ENCODE results near the gene TMED1.
"Not testable (repeated sequence)": the region's sequence is repeated elsewhere in the genome, so short reads cannot be mapped to it uniquely, and the experiment has no call there.

Gene TMED1

DNA sequence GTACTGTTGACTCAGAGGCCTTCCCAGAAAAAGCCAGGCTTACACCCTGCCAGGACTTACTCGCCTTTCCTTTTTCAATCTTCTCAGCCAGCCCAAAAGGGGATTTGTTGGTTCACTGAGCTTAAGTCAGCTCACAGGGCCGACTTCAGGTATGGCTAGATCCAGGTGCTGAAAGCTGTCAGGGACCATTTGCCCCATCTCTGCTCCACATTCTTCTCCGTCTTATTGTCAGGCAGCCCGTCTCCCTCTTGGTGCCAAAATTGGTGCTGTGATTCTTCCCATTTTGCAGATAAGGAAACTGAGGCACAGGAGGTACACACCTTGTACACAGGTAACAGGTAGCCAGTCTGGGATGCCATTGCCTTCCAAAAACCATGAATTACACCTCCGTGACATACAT lies 14.6 kb upstream of the TMED1 start:
- no peak overlapping the region for H3K4me3 Mint-ChIP-seq
- H3K27me3 Mint-ChIP-seq: no peaks in the 10 kb centered on the region
- H3K36me3 Mint-ChIP-seq (ENCODE audit: low read depth): no peaks in the 10 kb centered on the region
- H3K9me3 Mint-ChIP-seq: peaks cover 4% of the 10 kb centered on the region
- H3K27ac Mint-ChIP-seq: no peak overlapping the region
- peaks cover 9% of the 10 kb centered on the region for H3K4me1 Mint-ChIP-seq (ENCODE audit: low read depth)

DNA sequence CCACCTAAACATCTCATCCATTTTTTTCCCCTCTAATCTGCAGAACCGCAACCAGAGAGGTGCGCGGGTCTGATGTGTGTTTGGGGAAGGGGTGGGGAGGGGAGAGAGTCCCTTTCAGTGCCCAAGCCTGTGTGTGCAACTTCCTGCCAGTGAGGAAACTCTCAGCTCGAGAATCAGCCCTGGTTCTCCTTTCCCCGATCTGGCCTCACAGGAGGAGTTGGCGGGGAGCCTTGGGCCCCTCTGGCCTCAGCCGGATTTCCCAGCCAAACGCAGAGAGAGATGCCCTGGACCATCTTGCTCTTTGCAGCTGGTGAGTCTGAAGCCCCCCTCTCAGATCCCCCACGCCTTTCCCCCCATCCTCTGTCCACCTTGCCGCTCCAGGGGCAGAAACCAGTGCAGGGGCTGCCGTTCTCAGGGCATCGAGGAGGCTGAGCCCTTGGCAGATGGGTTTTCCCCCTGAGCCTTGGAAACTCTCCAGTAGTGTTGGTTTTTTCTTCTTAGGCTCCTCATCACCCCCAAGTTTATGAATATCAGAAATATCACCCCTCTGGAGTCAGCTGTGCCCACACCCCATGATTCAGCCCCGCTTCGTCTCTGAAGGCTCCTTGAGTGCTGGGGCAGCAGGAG lies 12.3 kb upstream of the TMED1 start, which contains the start of gene C19orf38:
TSS of gene C19orf38 (plus strand) at position 186 of the 627 bp plus-strand sequence. CDS start at position 280, 94 bp downstream.
- peak within 1 kb of the TSS; percentile 5 for H3K27ac Mint-ChIP-seq
- peaks cover 4% of the 10 kb centered on the region for H3K9me3 Mint-ChIP-seq
- no peaks in the 10 kb centered on the region for H3K36me3 Mint-ChIP-seq (ENCODE audit: low read depth)
- H3K27me3 Mint-ChIP-seq: no peaks in the 10 kb centered on the region
- peaks cover 9% of the 10 kb centered on the region for H3K4me1 Mint-ChIP-seq (ENCODE audit: low read depth)
- H3K4me3 Mint-ChIP-seq: peak within 1 kb of the TSS; percentile 49

DNA sequence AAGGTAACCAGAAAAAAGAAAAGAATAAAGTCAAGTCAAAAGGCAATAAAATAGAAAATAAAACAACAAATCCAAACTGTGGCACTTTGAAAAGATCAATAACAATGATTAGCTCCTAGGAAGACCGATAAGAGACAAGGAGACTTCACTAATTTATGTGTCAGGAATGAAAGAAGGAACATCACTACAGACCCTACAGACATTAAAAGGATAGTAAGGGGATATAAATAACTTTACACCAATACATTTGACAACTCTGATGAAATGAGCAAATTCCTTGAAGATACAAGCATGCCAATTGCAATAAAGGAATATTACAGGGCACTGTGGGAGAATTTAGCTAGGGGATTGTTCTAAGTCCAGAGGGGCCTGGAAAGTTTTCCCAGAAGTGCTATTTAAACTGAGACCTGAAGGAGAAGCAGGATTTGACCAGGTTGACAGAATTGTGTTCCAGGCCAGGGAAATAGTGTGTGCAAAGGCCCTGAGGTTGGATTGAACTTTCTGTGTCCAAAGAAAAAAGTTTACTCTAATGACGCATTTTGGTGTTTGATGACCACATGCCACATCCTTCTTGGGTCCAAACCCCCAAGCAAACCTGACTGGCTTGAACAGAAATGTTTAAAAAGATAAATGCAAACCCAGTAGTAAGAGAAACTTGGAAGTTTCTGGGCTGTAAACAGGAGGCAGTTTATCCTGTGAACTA lies 10.6 kb upstream of the TMED1 start:
- Mint-ChIP-seq H3K9me3 (peaks cover 4% of the 10 kb centered on the region), H3K27me3 (no peaks in the 10 kb centered on the region), H3K27ac (no peak overlapping the region), H3K4me1 (ENCODE audit: low read depth) (peaks cover 9% of the 10 kb centered on the region), H3K4me3 (no peak overlapping the region), H3K36me3 (ENCODE audit: low read depth) (no peaks in the 10 kb centered on the region)

DNA sequence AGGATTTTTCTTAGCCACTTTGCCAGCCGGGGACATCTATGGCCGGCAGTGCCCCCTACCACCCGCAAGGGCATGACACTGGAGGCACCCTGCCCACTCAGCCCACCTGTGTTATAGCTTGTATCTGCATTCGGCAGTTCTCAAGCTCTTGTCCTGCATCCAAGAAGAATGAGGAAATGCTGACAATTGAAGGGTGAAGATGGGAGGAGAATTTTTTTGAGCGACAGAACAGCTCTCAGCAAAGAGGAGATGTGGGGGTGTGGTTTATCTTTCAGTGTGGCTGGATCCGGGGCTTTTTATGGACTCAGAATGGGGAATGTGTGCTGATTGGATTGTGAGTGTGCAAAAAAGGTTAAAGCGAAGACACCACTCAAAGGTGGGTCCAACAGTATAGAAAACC lies 6.8 kb upstream of the TMED1 start:
- H3K27ac Mint-ChIP-seq: no peak overlapping the region
- no peaks in the 10 kb centered on the region for H3K27me3 Mint-ChIP-seq
- no peaks in the 10 kb centered on the region for H3K36me3 Mint-ChIP-seq (ENCODE audit: low read depth)
- no peak overlapping the region for H3K4me3 Mint-ChIP-seq
- H3K9me3 Mint-ChIP-seq: peaks cover 8% of the 10 kb centered on the region
- no peaks in the 10 kb centered on the region for H3K4me1 Mint-ChIP-seq (ENCODE audit: low read depth)

DNA sequence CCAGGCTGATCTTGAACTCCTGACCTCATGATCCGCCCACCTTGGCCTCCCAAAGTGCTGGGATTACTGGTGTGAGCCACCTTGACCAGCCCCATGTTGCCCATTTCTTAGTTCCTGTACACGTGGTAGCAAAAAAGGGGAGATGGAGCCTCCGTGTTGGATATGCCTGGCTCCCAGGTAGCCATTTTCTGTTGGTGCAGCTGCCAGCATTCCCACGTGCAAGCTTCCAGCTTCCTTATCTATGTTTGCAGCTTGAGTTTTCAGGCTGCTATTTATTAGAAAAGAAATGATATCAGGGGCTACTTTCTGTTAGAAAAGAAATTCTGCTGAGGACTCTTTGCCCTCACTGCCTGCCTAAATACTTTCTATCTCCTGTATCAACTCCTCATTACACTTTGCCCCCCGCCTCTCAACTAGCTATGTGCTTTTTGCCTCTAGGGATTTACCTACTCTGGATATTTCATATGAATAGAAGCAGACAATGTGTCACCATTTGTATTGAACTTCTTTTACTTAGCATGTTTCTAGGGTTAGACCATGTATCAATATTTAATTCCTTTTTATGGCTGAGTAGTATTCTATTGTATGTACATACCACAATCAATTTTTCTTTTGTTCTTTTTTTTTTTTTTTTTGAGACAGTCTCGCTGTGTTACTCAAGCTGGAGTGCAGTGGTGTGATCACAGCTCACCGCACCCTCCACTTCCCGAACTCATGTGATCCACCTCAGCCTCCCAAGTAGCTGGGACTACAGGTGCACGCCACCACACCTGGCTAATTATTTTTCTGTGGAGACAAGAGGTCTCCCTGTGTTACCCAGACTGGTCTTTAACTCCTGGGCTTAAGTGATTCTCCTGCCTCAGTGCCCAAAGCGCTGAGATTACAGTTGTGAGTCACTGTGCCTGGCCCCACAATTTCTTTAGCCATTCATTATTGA lies 3.4 kb upstream of the TMED1 start:
- Mint-ChIP-seq H3K4me1 (ENCODE audit: low read depth) (peaks cover 19% of the 10 kb centered on the region), H3K36me3 (ENCODE audit: low read depth) (peaks cover 8% of the 10 kb centered on the region), H3K9me3 (peaks cover 7% of the 10 kb centered on the region), H3K27me3 (no peaks in the 10 kb centered on the region), H3K4me3 (no peak overlapping the region), H3K27ac (no peak overlapping the region)

- no peak overlapping the region for H3K27ac Mint-ChIP-seq
- peaks cover 8% of the 10 kb centered on the region for H3K36me3 Mint-ChIP-seq (ENCODE audit: low read depth)
- peaks cover 19% of the 10 kb centered on the region for H3K4me1 Mint-ChIP-seq (ENCODE audit: low read depth)
- H3K4me3 Mint-ChIP-seq: no peak overlapping the region
- H3K27me3 Mint-ChIP-seq: no peaks in the 10 kb centered on the region
- peaks cover 7% of the 10 kb centered on the region for H3K9me3 Mint-ChIP-seq
Measured at GRCh38 chr19:10838377-10838776, 2.4 kb upstream of the TMED1 start.

- not testable (repeated sequence) for H3K4me3 Mint-ChIP-seq; H3K27me3 Mint-ChIP-seq; H3K9me3 Mint-ChIP-seq; H3K27ac Mint-ChIP-seq; H3K36me3 Mint-ChIP-seq (ENCODE audit: low read depth)
- H3K4me1 Mint-ChIP-seq (ENCODE audit: low read depth): peaks cover 19% of the 10 kb centered on the region
Measured at GRCh38 chr19:10837649-10838048, 1.6 kb upstream of the TMED1 start.

GRCh38 chr19:10836479-10837330 lies 693 bp upstream of the TMED1 start:
- H3K27me3 Mint-ChIP-seq: no peaks in the 10 kb centered on the region
- H3K36me3 Mint-ChIP-seq (ENCODE audit: low read depth): peaks cover 8% of the 10 kb centered on the region
- H3K27ac Mint-ChIP-seq: peak overlapping the region; percentile 100
- peaks cover 7% of the 10 kb centered on the region for H3K9me3 Mint-ChIP-seq
- peaks cover 19% of the 10 kb centered on the region for H3K4me1 Mint-ChIP-seq (ENCODE audit: low read depth)
- H3K4me3 Mint-ChIP-seq: peak overlapping the region; percentile 95

GRCh38 chr19:10835089-10835753 lies 791 bp downstream of the TMED1 start:
- Mint-ChIP-seq H3K4me1 (ENCODE audit: low read depth) (peaks cover 19% of the 10 kb centered on the region), H3K27ac (peak overlapping the region; percentile 100), H3K4me3 (peak overlapping the region; percentile 95), H3K27me3 (no peaks in the 10 kb centered on the region), H3K36me3 (ENCODE audit: low read depth) (peaks cover 8% of the 10 kb centered on the region), H3K9me3 (peaks cover 7% of the 10 kb centered on the region)

DNA sequence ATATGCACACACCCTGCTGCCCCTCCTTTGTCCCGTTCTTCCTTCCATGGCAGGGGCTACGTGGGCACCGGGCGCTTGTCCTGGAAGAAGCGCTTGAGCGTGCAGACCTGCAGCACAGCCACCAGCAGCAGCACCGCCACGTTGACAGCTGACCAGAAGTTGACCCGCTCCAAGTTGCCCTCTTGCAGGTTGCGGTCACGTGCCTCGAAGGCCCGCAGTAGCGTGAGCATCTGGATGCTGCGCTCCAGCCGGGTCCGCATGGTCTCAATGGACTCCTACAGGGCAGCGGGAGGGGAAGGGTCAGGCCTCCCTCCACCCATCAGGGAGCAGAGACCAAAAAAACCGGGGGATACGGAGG lies 3.1 kb downstream of the TMED1 start:
- Mint-ChIP-seq H3K4me1 (ENCODE audit: low read depth) (peaks cover 19% of the 10 kb centered on the region), H3K9me3 (peaks cover 3% of the 10 kb centered on the region), H3K27me3 (no peaks in the 10 kb centered on the region), H3K36me3 (ENCODE audit: low read depth) (peaks cover 8% of the 10 kb centered on the region), H3K27ac (no peak overlapping the region), H3K4me3 (no peak overlapping the region)

DNA sequence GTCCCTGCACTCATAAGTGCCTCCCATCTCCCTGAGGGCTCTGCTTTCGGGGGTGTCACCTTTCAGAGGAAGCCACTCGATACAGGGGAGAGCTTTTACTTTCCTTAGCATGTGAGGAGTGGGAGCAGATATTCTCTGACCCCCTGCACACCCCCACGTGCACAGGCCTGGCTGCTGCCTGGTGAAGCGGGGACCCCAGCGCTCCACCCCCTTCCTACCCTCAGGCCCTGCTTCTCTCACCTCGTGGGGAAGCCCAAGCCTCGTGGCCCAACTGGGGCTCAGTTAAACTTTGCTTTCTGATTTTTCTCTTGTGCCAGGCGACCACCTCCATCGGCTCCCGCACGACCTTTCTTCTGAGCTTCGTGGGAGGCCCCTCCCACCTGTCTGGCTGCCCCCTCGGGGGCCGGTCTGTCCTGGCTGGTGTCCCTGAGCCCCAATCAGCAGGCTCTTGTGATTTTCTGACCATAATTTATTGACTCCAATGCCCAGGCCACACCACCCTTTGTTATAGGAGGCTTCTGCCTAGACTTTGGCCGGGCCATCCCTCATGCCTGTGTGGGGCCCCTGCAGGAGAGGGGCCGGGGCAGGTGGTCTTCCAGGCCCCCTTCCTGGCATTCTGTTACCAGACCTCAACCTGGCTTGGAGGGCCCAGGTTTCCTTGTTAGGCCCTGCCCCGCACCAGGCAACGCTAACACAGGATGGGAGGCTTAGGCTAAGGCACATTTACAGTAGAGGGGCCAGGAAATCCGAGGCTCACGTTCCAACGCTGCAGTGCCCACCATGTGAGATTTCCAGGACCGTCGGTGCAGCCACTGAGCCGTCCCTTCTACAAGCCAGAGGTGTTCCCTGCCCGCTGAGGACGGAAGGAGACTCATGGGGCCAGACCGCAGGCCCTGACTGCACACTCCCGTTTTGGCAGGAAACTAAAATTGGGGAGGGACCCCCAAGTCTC lies 3.7 kb downstream of the TMED1 start:
- H3K4me1 Mint-ChIP-seq (ENCODE audit: low read depth): peaks cover 19% of the 10 kb centered on the region
- no peak overlapping the region for H3K4me3 Mint-ChIP-seq
- no peak overlapping the region for H3K27ac Mint-ChIP-seq
- H3K9me3 Mint-ChIP-seq: peaks cover 3% of the 10 kb centered on the region
- peaks cover 8% of the 10 kb centered on the region for H3K36me3 Mint-ChIP-seq (ENCODE audit: low read depth)
- H3K27me3 Mint-ChIP-seq: no peaks in the 10 kb centered on the region

- peaks cover 8% of the 10 kb centered on the region for H3K4me1 Mint-ChIP-seq (ENCODE audit: low read depth)
- peaks cover 10% of the 10 kb centered on the region for H3K36me3 Mint-ChIP-seq (ENCODE audit: low read depth)
- H3K27me3 Mint-ChIP-seq: no peaks in the 10 kb centered on the region
- H3K4me3 Mint-ChIP-seq: no peak overlapping the region
- H3K9me3 Mint-ChIP-seq: no peaks in the 10 kb centered on the region
- no peak overlapping the region for H3K27ac Mint-ChIP-seq
Measured at GRCh38 chr19:10830931-10831779, 4.9 kb downstream of the TMED1 start.
